NCI-H774 (cell line): ENCODE results near the gene DCST1.

Source experiments
- DNase-seq: peaks from one replicate; lab custom pipeline; 2025; lab: John Stamatoyannopoulos, UW

The DCST1 gene

DNA sequence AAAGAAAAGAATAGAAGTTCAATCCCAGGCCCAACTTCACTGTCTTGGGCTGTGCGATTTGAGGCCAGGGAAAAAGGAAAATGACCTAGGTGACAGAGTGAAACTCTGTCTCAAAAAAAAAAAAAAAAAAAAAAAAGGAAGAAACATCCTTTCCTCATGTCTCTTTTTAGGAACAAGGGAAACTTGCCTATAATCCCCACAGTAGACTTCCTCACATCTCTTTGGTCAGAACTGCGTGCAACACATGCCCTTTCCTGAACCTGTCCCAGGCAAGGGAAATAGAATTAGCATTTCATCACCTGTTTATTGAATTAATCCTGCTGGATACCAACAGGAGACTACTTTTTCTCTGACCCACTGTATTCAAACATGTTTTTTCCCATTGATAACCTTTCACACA lies 2.3 kb downstream of the DCST1 start:
- DNase-seq, result no peak

DNA sequence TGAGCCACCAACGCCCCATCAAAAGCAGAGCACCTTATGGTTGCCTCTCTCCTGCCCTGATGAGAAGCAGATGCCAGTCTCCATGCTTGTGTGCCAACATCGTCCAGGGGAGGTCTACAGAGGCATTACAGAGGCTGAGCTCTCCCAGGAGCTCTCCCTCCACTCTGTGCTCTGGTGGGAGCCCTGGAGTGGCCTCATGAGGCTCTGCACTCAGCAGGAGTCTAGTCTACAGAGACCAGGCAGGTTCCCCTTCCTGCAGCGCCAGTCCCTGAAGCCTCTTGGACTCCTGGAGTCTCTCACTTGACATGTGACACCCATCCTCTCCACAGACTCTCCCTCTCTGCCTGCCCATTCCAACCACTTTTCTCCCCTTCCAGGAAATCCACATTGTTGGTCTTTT lies 3.4 kb downstream of the DCST1 start:
- DNase-seq, result no peak

DNA sequence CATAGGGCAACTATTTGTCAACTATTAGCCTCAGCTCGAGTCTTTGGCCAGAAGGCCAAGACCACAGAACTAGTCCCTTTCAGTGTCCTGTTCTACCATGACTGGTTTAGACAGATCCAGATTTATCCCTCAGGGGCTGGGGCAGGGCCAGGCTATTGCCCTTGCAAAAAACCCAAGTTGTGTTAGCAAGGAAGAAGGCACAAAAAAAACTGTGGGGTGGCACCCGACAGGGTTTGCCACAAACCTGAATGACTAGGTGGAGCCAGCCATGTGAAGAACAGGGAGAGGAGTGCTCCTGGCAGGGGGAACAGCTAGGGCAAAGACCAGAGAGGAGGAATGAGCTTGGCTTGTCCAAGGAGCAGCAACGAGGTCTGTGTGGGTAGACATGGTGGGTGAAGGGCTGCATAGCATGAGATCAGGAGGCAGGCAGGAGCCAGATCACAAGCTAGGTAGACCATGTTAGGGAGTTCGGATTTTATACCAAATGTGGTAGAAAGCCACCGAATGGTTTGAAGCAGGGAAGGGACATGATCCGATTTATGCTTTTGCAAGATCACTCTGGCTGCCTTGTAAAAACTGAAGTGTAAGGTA lies 4.3 kb downstream of the DCST1 start:
- DNase-seq, result no peak

DNA sequence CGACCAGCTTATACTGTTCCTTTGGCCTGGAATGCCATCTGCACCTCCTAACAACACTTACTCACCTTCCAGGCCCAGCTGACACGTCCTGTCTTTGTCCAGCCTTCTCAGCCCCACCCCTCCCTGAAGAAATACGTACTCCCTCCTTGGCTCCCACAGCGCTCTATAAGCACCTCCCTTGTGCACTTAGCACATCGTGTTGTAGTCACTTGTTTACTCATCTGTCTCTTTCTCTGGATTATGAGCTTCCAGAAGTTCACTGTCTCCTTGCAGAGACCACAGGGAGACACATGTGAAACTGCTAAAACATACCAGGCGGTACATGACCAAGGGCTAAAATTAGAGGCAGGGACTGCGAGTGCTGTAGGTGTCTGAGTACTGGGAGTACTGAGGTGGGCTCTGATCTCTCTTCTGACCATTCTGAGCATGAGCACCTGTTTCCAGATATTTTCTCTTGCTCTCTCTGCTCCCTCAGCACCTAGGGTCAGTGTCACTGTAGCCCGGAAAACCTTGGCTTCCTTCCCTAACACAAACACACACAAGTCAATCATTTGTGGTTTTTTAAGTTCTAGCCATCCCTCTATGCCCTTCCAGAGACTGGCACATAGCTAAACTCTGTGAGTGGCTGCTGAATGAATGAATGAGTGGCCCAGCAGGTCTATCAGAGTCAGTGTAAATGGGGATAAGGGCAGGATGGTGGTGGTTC lies 5.1 kb downstream of the DCST1 start:
- DNase-seq, result no peak

DNA sequence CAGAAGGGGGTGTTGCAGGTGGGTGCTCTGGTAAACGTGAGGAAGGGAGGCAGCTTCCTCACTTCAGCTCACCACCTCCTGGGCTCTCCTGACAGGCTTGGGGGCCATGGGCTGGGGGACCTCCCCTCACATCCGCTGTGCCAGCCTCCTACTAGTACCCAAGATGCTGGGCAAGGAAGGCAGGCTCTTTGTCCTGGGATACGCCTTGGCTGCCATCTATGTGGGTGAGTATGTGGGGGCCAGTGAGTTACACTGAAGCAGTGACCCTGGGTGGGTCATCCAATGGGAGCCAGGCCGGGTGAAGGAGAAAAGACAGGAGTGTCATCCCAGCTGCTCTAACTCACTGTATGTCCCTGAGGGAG lies 5.7 kb downstream of the DCST1 start:
- DNase-seq, result no peak

DNA sequence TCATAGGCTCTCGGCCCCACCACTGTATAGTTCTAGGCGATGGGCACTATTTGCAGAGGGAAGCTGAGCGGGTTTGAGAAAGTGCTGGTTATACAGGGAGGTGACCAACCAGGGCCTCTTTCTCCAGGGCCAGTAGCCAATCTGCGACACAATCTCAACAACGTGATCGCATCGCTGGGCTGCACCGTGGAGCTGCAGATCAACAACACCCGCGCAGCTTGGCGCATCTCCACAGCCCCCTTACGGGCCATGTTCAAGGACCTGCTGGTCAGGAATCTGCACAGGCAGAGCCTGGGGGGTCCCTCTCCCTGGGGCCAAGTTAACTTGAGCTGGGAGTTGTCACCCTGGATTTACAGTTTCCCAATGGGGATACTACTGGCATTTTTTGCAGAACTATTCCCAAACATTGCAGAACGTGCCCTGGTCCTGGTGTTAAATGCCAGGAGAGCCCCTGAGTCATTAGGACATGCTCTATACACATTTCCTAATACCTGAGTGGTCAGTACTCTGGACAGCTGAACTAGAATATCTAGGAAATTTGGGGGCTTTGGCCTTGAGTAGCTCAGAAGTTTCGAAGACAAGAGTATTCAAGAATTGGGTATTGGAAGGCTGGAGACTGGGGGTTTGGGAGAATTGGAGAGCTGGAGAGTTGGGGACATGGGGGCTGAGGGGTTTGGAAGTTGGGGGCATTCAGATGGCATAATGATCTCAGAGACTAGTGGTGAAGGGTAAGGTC lies 6.9 kb downstream of the DCST1 start:
- no peak for DNase-seq

DNA sequence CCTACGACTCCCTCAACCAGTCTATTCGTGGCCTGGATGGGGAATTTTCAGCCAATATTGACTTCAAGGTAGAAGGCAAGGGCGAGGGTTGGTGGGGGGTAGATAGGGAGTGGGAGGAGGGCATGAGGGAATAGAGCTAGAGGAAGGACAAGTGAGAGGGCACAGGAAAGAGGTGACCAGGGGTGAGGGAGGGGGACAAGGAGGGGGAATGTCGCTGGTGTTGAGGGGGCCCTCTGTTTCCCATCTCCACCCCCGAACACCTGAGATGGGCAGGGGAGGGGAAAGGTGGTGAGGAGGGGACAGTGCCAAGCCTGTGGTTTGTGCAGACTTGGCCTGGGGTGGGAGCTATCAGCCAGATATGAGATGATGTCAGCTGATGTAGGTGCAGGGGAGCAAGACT lies 9.2 kb downstream of the DCST1 start:
- no peak for DNase-seq

DNA sequence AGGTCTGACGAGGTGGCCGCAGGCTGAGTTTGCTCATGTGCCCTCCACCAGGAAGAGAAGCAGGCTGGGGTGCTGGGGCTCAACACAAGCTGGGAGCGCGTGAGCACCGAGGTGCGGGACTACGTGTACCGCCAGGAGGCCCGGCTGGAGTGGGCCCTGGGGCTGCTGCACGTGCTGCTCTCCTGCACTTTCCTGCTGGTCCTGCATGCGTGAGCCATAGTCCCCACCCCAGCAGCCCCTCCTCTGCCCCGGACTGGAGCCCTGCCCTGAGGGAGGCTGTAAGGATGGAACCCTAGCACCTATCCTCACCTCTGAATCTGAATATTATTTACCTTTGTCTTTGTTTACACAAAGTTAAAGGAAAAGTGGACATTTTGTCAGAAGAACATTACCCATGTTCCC lies 9.7 kb downstream of the DCST1 start:
- DNase-seq, result no peak

DNA sequence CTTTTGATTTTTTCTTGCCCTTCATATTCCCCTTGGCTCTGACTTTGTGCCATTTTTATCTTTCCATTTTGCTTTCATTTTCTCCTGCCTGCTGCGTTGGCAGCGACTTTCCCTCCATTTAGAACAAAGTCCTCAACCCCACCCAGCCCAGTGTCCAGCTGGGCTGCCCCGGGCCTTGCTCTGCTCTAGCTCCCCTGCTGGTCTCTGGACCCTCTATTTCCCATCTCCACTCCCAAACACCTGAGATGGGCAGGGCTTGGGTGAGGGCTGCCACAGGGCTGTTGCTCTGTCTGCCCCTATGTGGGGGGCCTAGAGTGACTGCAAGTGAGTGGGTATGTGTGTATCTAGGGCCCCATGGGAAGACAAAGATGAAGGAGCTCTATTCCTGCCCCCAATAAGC lies 10.2 kb downstream of the DCST1 start:
- no peak for DNase-seq

DNA sequence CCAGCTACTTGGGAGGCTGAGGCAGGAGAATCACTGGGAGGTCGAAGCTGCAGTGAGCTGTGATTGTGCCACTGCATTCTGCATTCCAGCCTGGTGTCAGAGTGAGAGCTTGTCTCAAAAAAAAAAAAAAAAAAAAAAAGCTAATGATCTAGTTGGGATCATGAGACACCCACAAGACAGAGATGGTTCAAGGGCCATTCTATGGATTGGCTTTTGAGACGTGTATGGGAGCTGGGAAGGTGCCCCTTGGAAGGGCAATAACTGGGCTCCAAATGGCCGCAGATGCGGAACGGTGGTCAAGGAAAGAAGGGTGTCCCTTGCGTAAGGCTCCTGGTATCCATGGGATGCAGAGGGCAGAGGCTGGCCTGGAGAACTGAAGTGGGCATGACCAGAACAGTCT lies 10.7 kb downstream of the DCST1 start:
- DNase-seq, result no peak

DNA sequence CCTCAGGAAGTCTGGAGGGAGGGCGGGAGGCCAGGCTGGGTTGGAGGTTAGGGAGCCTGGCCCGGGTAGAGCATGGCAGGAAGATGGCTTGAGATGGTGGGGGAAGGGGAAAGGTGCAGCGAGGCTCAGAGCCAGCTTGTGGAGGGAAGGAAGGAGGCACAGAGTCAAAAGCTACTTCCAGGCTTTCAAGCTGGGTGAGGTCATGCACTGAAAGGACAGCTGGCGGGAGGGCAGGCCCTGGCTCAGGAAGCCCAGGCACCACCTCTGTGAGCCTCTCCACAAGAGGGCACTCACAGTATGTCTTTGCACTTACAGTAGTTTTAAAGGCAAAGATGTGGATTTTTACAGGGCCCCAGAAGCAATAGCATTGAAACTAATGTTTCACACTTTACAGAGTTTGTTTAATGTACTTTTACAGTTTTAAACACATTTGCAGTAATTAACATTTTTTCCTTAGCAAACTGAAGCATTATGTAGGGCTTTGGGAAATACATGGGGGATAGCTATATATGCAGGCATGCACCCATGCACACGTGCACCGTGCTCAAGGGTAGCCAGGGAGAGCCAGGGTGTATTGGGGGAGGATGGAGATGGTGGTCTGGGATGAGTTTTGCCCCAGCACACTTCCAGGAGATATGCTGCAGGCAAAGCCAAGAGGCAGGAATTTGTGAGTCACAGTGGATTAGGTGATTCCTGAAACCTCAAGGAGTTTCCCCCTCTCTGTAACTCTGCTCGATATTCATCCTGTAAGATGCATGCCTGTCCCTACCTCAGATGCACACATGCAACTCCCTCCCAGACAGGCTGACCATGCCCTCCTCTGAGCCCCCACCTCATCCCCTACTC lies 11.4 kb downstream of the DCST1 start:
- DNase-seq, result peak; percentile 70

DNA sequence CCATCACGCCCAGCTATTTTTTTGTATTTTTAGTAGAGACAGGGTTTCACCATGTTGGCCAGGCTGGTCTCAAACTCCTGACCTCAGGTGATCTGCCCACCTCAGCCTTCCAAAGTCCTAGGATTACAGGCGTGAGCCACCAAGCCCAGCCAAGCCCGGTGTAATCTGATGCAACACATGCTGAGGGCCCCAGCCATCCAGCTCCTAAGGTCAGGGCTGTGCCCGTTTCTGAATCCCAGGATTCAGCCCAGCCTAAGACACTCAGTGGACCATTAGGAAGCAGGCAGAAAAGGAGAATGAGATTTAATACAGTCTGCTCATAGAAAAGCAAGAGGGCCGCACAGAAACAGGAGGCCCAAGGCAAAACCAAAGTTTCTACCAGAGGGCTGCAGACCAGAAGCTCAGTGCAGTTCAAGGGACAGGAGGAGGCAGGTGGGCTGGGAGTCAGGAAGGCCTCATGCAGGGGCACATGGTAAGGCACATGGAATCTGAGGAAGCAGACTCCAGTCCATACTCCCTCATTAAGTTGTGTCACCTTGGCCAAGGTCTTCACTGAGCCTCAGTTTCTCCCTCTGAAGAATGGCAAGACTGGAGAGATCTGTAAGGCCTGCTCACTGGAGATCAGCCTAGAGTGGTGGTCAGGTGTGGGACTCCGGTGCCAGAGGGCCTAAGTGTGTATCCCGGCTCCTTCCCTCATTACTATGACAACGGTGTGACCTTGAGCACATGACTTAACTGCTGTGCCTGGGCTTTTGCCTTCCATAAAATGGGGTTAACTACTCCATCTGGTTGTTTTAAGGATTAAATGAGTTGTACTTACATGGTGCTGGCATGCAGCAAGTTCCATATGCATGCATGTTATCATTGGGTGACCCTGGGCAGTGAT lies 15.1 kb downstream of the DCST1 start:
- no peak for DNase-seq

DNA sequence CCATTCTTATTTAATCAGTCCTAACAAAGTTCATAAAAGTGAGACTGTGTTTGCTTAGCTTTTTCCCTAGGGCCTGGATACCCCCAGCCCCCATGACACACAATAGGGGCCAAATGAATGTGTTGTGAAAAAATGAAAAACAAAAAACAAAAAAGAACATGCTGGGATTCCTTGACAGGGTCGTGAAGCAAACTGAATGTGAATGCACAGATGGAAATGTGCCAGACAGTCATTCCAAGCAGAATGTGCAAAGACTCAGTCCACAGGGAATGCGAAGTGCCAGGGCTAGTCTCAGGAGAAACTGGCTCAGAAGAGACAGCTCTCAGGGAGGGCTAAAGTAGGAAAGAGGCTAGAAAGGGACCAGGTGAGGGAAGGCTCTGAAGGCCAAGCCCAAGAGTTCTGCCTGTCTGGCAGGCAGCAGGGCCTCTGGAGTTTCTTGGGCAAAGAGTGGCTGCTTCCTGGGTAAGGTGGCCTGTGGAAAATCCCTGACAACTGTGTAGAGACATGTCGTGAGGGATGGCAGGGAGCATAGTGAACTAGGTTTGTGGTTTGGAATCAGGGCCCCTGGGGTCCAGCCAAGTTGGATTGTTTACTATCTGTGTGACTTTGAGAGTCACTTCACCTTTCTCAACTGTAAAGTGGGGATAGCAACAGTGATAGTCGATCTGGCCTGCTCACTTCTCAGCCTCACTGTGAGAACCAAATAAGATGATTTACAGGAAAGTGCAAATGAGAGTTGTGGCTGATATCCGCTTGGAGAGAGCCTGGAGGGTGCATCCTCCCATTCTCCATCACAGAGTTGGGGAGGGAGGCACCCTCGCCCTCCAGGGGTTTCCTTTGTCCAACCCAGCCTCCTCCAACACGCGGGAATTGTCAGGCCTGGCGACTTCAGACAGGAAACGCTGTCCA lies 16.3 kb downstream of the DCST1 start:
- DNase-seq, result no peak

DNA sequence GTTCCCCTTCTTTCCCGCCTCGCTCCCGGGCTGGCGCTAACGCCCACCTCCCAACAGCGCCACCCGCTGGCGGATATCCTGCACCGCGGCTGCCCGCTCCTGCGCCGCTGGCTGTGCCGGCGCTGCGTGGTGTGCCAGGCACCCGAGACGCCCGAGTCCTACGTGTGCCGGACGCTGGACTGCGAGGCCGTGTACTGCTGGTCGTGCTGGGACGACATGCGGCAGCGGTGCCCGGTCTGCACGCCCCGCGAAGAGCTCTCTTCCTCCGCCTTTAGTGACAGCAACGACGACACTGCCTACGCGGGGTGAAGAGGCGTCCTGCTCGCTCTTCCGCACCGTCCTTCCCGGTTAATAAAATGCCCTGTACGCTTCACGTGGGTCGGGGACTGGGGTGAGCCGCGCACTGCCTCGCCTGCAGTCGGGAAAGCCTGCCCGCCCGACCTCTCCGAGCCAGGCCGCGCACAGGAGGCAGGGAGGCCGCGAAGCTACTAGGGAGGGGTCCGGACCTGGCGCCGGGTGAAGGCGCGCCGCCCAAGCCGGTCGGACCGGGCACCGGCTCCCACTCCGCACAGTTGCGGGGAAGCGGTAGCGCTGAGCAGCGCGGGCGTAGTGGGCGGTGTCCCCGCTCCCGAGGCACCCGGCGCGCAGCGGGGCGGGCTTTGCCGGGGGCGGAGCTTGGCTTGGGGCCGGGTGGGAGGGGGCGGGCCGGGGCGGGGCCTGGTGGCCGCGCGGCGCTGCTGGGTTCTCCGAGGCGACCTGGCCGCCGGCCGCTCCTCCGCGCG lies 17.1 kb downstream of the DCST1 start, which contains the start of gene ADAM15:
ADAM15 (plus strand) TSS at position 757 of the 782 bp plus-strand sequence. CDS start 71 bp downstream, outside the sequence.
- DNase-seq, result peak; percentile 89

DNA sequence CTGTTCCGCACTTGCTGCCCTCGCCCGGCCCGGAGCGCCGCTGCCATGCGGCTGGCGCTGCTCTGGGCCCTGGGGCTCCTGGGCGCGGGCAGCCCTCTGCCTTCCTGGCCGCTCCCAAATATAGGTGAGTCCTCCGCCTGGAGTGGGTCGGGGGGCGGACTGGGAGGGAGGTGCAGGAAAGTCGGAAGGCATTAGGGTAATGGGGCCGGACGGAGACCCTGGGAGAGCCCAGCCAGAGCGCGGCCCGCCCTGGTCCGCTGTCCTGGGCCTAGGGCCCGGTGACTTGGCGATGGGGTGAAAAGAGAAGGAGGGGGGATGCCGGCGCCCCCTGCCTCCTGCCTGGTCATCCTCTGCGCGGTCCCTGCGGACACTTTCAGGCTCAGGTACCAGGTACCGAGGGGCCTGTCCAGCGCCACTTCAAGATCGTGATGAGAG lies 17.7 kb downstream of the DCST1 start:
- no peak for DNase-seq

DNA sequence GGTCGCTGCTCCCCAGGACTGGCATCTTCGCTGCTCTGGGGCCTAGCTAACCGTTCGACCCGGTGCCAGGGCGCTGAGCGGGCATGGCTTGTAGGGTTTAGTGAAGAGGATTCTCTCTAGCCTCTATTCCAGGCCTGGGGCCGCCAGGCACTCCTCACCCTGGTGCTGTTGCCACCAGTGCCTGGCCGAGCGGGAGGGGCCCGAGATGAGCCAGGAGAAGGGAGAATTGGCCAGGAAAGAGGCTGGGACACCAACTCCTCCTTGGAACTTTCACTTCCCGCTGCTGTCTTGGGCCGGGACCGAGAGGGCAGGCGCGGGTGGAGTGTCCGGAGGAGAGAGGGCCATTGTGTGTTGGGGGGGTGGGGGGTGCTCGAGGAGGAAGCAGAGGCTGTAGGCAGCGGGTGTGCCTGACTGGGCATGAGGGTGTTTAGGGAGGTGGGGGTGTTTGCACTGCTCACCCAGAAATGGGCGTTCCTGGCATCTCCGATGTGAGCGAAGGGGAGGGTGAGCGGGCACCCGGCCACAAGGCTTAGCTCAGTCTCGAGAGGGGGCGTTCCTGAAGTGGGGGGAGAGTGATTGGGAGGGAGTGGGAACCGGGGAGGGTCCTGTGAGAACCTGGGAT lies 18.3 kb downstream of the DCST1 start:
- DNase-seq, result no peak

DNA sequence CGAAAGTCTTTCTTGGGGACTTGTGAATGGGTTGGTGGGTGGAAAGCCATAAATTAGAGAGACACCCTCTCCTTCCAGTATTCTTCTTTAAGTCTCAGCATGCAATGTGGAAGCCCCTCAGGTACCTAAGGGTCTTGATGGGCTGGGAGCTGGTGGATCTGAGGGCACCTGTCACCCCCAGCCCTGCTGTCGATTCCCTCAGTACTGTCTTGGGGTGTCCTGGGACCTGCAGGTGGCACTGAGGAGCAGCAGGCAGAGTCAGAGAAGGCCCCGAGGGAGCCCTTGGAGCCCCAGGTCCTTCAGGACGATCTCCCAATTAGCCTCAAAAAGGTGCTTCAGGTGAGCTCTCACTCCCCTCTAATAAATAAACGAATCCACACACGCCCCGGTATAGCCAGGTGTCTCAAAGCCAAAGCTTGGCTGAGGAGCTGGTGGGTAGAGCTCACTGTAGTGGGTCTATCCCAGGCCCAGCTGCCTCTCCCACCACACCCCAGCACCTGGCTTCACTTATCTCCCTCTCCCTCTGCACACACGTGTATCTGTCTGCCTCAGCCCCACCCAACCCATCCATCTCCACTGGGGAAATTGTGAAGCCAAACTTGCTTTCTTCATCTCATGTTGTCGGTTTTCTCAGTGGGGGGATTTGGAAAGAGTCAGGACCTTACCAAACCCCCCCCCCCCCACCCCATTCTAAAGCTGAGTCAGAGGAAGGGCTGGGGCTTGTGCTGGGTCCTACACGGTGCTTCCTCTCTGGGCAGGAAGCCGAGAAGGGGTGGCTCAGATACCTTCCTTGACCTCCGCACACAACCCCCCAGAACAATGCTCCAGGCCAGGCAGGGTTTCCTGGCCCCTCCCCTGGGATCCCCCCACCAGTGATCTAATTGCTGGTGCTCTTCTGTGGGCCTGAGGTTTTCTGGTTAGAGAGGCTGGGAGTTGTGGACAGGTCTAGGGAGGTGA lies 19.1 kb downstream of the DCST1 start:
- no peak for DNase-seq
